ENCODE data around the gene PLCG2.

DNA sequence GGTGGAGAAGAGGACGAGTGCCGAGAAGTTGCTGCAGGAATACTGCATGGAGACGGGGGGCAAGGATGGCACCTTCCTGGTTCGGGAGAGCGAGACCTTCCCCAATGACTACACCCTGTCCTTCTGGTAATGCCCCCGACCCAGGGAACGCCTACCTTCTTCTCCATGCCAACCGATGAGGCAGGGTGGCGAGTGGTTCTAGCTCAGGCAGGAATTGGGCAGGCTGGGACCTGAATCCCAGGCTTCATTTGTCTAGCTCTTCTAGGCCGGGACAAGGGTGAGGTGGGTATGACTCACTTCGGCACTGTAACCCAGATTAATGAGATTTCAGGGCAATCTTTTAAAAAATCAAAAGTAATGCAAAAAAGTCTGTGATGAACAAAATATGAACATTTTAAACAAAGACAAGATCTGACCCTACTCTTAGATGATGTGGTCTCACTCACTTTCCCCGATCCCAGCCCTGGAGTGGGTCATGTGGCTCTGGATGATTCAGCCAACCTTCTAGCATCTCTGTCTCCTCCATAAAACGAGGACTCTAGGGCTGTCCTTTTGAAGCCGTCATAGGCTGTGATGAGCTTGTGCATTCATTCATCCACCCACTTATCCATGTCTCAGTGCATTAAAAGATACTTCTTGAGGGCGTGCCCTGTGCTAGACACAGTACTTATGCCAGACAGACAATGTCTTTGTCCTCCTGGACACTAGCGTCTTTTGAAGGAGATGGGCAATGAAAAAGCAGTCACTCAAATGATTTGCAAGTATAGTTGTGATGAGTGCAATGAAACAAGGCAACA is 129.6 kb downstream of the PLCG2 start:
- TF ChIP-seq, protein P1, sequence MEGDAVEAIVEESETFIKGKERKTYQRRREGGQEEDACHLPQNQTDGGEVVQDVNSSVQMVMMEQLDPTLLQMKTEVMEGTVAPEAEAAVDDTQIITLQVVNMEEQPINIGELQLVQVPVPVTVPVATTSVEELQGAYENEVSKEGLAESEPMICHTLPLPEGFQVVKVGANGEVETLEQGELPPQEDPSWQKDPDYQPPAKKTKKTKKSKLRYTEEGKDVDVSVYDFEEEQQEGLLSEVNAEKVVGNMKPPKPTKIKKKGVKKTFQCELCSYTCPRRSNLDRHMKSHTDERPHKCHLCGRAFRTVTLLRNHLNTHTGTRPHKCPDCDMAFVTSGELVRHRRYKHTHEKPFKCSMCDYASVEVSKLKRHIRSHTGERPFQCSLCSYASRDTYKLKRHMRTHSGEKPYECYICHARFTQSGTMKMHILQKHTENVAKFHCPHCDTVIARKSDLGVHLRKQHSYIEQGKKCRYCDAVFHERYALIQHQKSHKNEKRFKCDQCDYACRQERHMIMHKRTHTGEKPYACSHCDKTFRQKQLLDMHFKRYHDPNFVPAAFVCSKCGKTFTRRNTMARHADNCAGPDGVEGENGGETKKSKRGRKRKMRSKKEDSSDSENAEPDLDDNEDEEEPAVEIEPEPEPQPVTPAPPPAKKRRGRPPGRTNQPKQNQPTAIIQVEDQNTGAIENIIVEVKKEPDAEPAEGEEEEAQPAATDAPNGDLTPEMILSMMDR (IDR thresholded peaks at IDR 0.05) = no peak
- no peak for TF ChIP-seq POLR2A (IDR thresholded peaks at IDR 0.05)
